GM12872 (cell line): ENCODE data around the gene CTLA4.

Experiments used
- CTCF ChIP-seq: IDR thresholded peaks from 3 replicates; pipeline ENCODE4 v1.5.1; 2011; ENCODE audit warnings: low read depth, mild to moderate bottlenecking, low read length, moderate library complexity; ENCODE audit not compliant: insufficient read depth

Gene CTLA4

GRCh38 chr2:203871371-203871983 is 3.9 kb downstream of the CTLA4 start:
- TF ChIP-seq CTCF, result no peak

GRCh38 chr2:203873461-203873860 is 5.9 kb downstream of the CTLA4 start:
- TF ChIP-seq CTCF, result no peak

GRCh38 chr2:203873921-203874631 is 6.5 kb downstream of the CTLA4 start:
- no peak for TF ChIP-seq CTCF

GRCh38 chr2:203875471-203875870 is 7.9 kb downstream of the CTLA4 start:
- no peak for TF ChIP-seq CTCF

- TF ChIP-seq CTCF, result no peak
Observed at GRCh38 chr2:203876328-203876727, 8.8 kb downstream of the CTLA4 start.

- TF ChIP-seq CTCF, result no peak
Observed at GRCh38 chr2:203878063-203878462, 10.5 kb downstream of the CTLA4 start.

GRCh38 chr2:203880557-203881125 is 13.1 kb downstream of the CTLA4 start:
- TF ChIP-seq CTCF, result no peak
